Measurements from ENCODE around the gene RPTOR.

The RPTOR gene

GRCh38 chr17:80523054-80523744, 21.4 kb upstream of the RPTOR start:
- in situ Hi-C loops (cut with MboI; ENCODE audit: low pct_unique_long_range_greater_than_20kb, low sequenced_read_pairs, unreplicated experiment), result no loop called here
- no peak for TF ChIP-seq CTCF (IDR thresholded peaks at IDR 0.05; ENCODE audit: extremely low read depth, insufficient read depth, missing control alignments)
- no peak for DNase-seq (ENCODE audit: low spot score)

- in situ Hi-C loops (cut with MboI; ENCODE audit: low pct_unique_long_range_greater_than_20kb, low sequenced_read_pairs, unreplicated experiment), result no loop called here
- TF ChIP-seq CTCF (IDR thresholded peaks at IDR 0.05; ENCODE audit: extremely low read depth, insufficient read depth, missing control alignments), result no peak
- DNase-seq (ENCODE audit: low spot score), result no peak
These were observed 20.5 kb upstream of the RPTOR start for GRCh38 chr17:80523956-80524712.

GRCh38 chr17:80526116-80526910, 18.3 kb upstream of the RPTOR start:
- in situ Hi-C loops (cut with MboI; ENCODE audit: low pct_unique_long_range_greater_than_20kb, low sequenced_read_pairs, unreplicated experiment), result no loop called here
- DNase-seq (ENCODE audit: low spot score), result no peak
- TF ChIP-seq CTCF (IDR thresholded peaks at IDR 0.05; ENCODE audit: extremely low read depth, insufficient read depth, missing control alignments), result no peak

GRCh38 chr17:80527016-80527645, 17.5 kb upstream of the RPTOR start:
- in situ Hi-C loops (cut with MboI; ENCODE audit: low pct_unique_long_range_greater_than_20kb, low sequenced_read_pairs, unreplicated experiment), result no loop called here
- no peak for TF ChIP-seq CTCF (IDR thresholded peaks at IDR 0.05; ENCODE audit: extremely low read depth, insufficient read depth, missing control alignments)
- no peak for DNase-seq (ENCODE audit: low spot score)

- in situ Hi-C loops (cut with MboI; ENCODE audit: low pct_unique_long_range_greater_than_20kb, low sequenced_read_pairs, unreplicated experiment), result no loop called here
- DNase-seq (ENCODE audit: low spot score), result no peak
- no peak for TF ChIP-seq CTCF (IDR thresholded peaks at IDR 0.05; ENCODE audit: extremely low read depth, insufficient read depth, missing control alignments)
These were observed 16.1 kb upstream of the RPTOR start for GRCh38 chr17:80528536-80528935.

All from GM13977 (cell line).